H1 (cell line): ENCODE data around the gene FADS6. TPM values are rescaled to one million over a fixed set of nuclear protein-coding genes. Genes with fewer than 3 reads are reported as not detected.

ENCODE experiments used
- CTCF ChIA-PET: fragments of 300-600 bp; sonication (Branson Sonifier 250); formaldehyde crosslinking; loops from one replicate; lab custom pipeline; 2021; ENCODE audit not compliant: partially characterized antibody; lab: Charles Lee
- POLR2A ChIA-PET: fragments of 300-600 bp; sonication (Branson Sonifier 250); formaldehyde crosslinking; loops from one replicate; lab custom pipeline; 2021; ENCODE audit warnings: inconsistent platforms; ENCODE audit not compliant: partially characterized antibody; lab: Charles Lee
- DNase-seq, 2 experiments: peaks; one replicate each; pipeline versions ENCODE4 v3.0.0 to v3.0.0-alpha.2; 2010 to 2022; ENCODE audit warnings: low spot score in 2 of 2, low read depth in 1 of 2, mixed read lengths in 1 of 2
- FAIRE-seq: peaks from 2 replicates; lab custom pipeline; 2011; peaks lifted over from hg19 to GRCh38; lab: Jason Lieb, UNC
- H2AFZ ChIP-seq: 2 replicates; pipeline ENCODE4 v1.8.1; 2012; ENCODE audit warnings: low read length, inconsistent platforms
- H2AK5ac ChIP-seq: 2 replicates; pipeline ENCODE4 v1.6.1; 2013; ENCODE audit warnings: low read depth, low read length
- H2BK120ac ChIP-seq: replicated peaks from 2 replicates; pipeline ENCODE3; 2013; ENCODE audit warnings: low read depth, low read length, inconsistent platforms
- H2BK12ac ChIP-seq: 2 replicates; pipeline ENCODE4 v1.6.1; 2013; ENCODE audit warnings: low read depth, low read length
- H2BK15ac ChIP-seq: 2 replicates; pipeline ENCODE4 v1.6.1; 2013; ENCODE audit warnings: low read length
- H2BK20ac ChIP-seq: 2 replicates; pipeline ENCODE4 v1.6.1; 2013; ENCODE audit warnings: low read length
- H2BK5ac ChIP-seq: 2 replicates; pipeline ENCODE4 v1.6.1; 2013; ENCODE audit warnings: low read depth, low read length
- H3K14ac ChIP-seq: 2 replicates; pipeline ENCODE4 v1.6.1; 2013; ENCODE audit warnings: inconsistent platforms; ENCODE audit not compliant: insufficient read length
- H3K18ac ChIP-seq: 2 replicates; pipeline ENCODE4 v1.6.1; 2013; ENCODE audit warnings: low read length; ENCODE audit errors: extremely low read depth
- H3K23ac ChIP-seq: 2 replicates; pipeline ENCODE4 v1.6.1; 2013; ENCODE audit warnings: inconsistent platforms; ENCODE audit not compliant: insufficient read length
- H3K23me2 ChIP-seq: 2 replicates; pipeline ENCODE4 v1.6.1; 2013; ENCODE audit warnings: low read depth, low read length
- H3K27ac ChIP-seq: 2 replicates; pipeline ENCODE4 v1.6.1; 2011; ENCODE audit warnings: low read depth, low read length, inconsistent platforms
- H3K27me3 ChIP-seq, 4 experiments: replicated peaks in 1 of 4; 1 replicate in 1 of 4; 2 replicates in 3 of 4; pipeline versions ENCODE4 v1.6.1 to v1.8.1; 2011 to 2013; ENCODE audit warnings: low read length in 3 of 4, mild to moderate bottlenecking in 3 of 4, inconsistent platforms in 2 of 4, mixed read lengths in 2 of 4, moderate library complexity in 1 of 4; ENCODE audit not compliant: control insufficient read depth in 3 of 4, insufficient read depth in 3 of 4; ENCODE audit errors: extremely low read depth in 1 of 4
- H3K36me3 ChIP-seq, 4 experiments: 2 replicates each; pipeline versions ENCODE4 v1.6.1 to v1.8.1; 2011 to 2013; ENCODE audit warnings: mild to moderate bottlenecking in 4 of 4, low read length in 3 of 4, moderate library complexity in 2 of 4, control low read depth in 1 of 4, inconsistent platforms in 1 of 4; ENCODE audit not compliant: insufficient read depth in 4 of 4, control insufficient read depth in 2 of 4
- H3K4ac ChIP-seq: replicated peaks from 2 replicates; pipeline ENCODE3; 2013; ENCODE audit warnings: low read length, low read depth, mixed read lengths, inconsistent platforms; ENCODE audit not compliant: insufficient read length
- H3K4me1 ChIP-seq, 4 experiments: replicated peaks in 1 of 4; 1 replicate in 1 of 4; 2 replicates in 3 of 4; pipeline versions ENCODE4 v1.6.1 to v1.8.1; 2011 to 2013; ENCODE audit warnings: low read length in 3 of 4, inconsistent platforms in 2 of 4, mixed read lengths in 1 of 4; ENCODE audit not compliant: insufficient read depth in 4 of 4, control insufficient read depth in 3 of 4
- H3K4me2 ChIP-seq, 2 experiments: 2 replicates each; pipeline versions ENCODE4 v1.6.1 to v1.8.1; 2011 to 2013; ENCODE audit warnings: low read depth in 2 of 2, low read length in 2 of 2, control low read depth in 1 of 2, inconsistent platforms in 1 of 2, mild to moderate bottlenecking in 1 of 2; ENCODE audit not compliant: insufficient read depth in 1 of 2
- H3K4me3 ChIP-seq, 4 experiments: fragments of 200-600, 300-600 bp in 1 of 4; sonication (generic), shearing (Covaris generic), sonication (Bioruptor Twin) in 1 of 4; 2 replicates each; pipeline versions ENCODE4 v1.5.1 to v1.8.1; 2011 to 2016; ENCODE audit warnings: low read length in 4 of 4, low read depth in 3 of 4, control low read depth in 2 of 4, inconsistent platforms in 2 of 4, mild to moderate bottlenecking in 2 of 4, mixed read lengths in 1 of 4, moderate library complexity in 1 of 4; ENCODE audit not compliant: insufficient read depth in 2 of 4; ENCODE audit errors: extremely low read depth in 1 of 4
- H3K56ac ChIP-seq: replicated peaks from 2 replicates; pipeline ENCODE3; 2013; ENCODE audit warnings: low read depth, mild to moderate bottlenecking, mixed read lengths, low read length, inconsistent platforms; ENCODE audit not compliant: insufficient read length
- H3K79me1 ChIP-seq: 2 replicates; pipeline ENCODE4 v1.6.1; 2013; ENCODE audit warnings: low read depth, low read length, control low read depth
- H3K79me2 ChIP-seq, 2 experiments: 2 replicates each; pipeline versions ENCODE4 v1.6.1 to v1.8.1; 2012 to 2013; ENCODE audit warnings: low read length in 2 of 2, mild to moderate bottlenecking in 2 of 2, inconsistent platforms in 1 of 2; ENCODE audit not compliant: insufficient read depth in 2 of 2, control insufficient read depth in 1 of 2
- H3K9ac ChIP-seq, 4 experiments: replicated peaks in 1 of 4; 1 replicate in 1 of 4; 2 replicates in 3 of 4; pipeline versions ENCODE4 v1.6.1 to v1.8.1; 2011 to 2013; ENCODE audit warnings: low read depth in 3 of 4, low read length in 3 of 4, control low read depth in 2 of 4, mild to moderate bottlenecking in 2 of 4, moderate library complexity in 2 of 4, inconsistent platforms in 1 of 4; ENCODE audit errors: extremely low read depth in 1 of 4
- H3K9me3 ChIP-seq, 2 experiments: 2 replicates each; pipeline versions ENCODE4 v1.6.1 to v1.8.1; 2012 to 2013; ENCODE audit warnings: mild to moderate bottlenecking in 2 of 2, moderate library complexity in 2 of 2, control low read depth in 1 of 2, inconsistent platforms in 1 of 2, low read depth in 1 of 2, low read length in 1 of 2, mixed read lengths in 1 of 2; ENCODE audit not compliant: insufficient read depth in 2 of 2
- H4K20me1 ChIP-seq, 2 experiments: replicated peaks in 1 of 2; 2 replicates each; pipeline versions ENCODE3 to v1.8.1; 2011 to 2013; ENCODE audit warnings: inconsistent platforms in 2 of 2, low read length in 2 of 2, mild to moderate bottlenecking in 1 of 2; ENCODE audit not compliant: insufficient read depth in 2 of 2, control insufficient read depth in 1 of 2
- H4K5ac ChIP-seq: 2 replicates; pipeline ENCODE4 v1.6.1; 2013; ENCODE audit warnings: low read length, low read depth, mixed read lengths, inconsistent platforms; ENCODE audit not compliant: insufficient read length
- H4K8ac ChIP-seq: 2 replicates; pipeline ENCODE4 v1.8.0; 2013; ENCODE audit warnings: mild to moderate bottlenecking, moderate library complexity, low read length, inconsistent platforms; ENCODE audit not compliant: insufficient read depth; ENCODE audit errors: extremely low read depth
- H4K91ac ChIP-seq: replicated peaks from 2 replicates; pipeline ENCODE3; 2013; ENCODE audit warnings: low read length, mixed read lengths, inconsistent platforms; ENCODE audit not compliant: insufficient read length
- ASH2L ChIP-seq: fragments of 200-600, 300-600 bp; sonication (generic); IDR thresholded peaks from one replicate; pipeline ENCODE4 v1.7.1; 2017; ENCODE audit warnings: low read length
- CHD2 ChIP-seq: IDR thresholded peaks from 2 replicates; pipeline ENCODE4 v1.6.1; 2012; ENCODE audit warnings: low read length, improper control_type of control experiment
- HDAC6 ChIP-seq: IDR thresholded peaks from one replicate; pipeline ENCODE4 v1.7.1; 2012; ENCODE audit warnings: low read depth, mild to moderate bottlenecking, inconsistent platforms, low read length, moderate library complexity
- WGBS, 2 experiments: shearing (Covaris generic) in 1 of 2; methylation state at CpG; one replicate each; pipeline versions ENCODE4 v1.1.6 to v1.1.7; 2013 to 2015; ENCODE audit warnings: low lambda C conversion rate in 2 of 2, mixed read lengths in 2 of 2, inconsistent platforms in 1 of 2, low coverage in 1 of 2, missing lambda C conversion rate in 1 of 2; ENCODE audit not compliant: insufficient replicate concordance in 2 of 2, insufficient coverage in 1 of 2, insufficient read length in 1 of 2; ENCODE audit errors: extremely low coverage in 1 of 2, missing lambda C conversion rate in 1 of 2; 5-methylcytosine and 5-hydroxymethylcytosine counted together
- polyA plus RNA-seq, 7 experiments: library from polyadenylated mRNA; depleted of rRNA in 3 of 7; stranded (reverse) in 5 of 7; unstranded in 2 of 7; fragments of >200 nt in 5 of 7; fragments of 200-250 nt in 2 of 7; gene quantifications; 1 replicate in 5 of 7; 2 replicates in 1 of 7; 4 replicates in 1 of 7; pipeline versions ENCODE4 v1.2.1 to v1.2.3, GENCODE V29; 2011 to 2013; ENCODE audit warnings: missing spikeins in 2 of 7, mixed read lengths in 2 of 7
- total RNA-seq: library from RNA; stranded (reverse); fragmentation: NEBNext Ultra II Directional; extraction: Animal tissue kit (Norgen Biotek cat#: 25700); gene quantifications from 2 replicates; pipeline ENCODE4 v1.2.1, GENCODE V29; 2021

FADS6 gene
- total and polyA plus RNA-seq, 2 of the 8 experiments (the other 6 are each of a cell fraction or from before 2014, with no cell fraction given): 0.56 to 2.5 TPM

DNA sequence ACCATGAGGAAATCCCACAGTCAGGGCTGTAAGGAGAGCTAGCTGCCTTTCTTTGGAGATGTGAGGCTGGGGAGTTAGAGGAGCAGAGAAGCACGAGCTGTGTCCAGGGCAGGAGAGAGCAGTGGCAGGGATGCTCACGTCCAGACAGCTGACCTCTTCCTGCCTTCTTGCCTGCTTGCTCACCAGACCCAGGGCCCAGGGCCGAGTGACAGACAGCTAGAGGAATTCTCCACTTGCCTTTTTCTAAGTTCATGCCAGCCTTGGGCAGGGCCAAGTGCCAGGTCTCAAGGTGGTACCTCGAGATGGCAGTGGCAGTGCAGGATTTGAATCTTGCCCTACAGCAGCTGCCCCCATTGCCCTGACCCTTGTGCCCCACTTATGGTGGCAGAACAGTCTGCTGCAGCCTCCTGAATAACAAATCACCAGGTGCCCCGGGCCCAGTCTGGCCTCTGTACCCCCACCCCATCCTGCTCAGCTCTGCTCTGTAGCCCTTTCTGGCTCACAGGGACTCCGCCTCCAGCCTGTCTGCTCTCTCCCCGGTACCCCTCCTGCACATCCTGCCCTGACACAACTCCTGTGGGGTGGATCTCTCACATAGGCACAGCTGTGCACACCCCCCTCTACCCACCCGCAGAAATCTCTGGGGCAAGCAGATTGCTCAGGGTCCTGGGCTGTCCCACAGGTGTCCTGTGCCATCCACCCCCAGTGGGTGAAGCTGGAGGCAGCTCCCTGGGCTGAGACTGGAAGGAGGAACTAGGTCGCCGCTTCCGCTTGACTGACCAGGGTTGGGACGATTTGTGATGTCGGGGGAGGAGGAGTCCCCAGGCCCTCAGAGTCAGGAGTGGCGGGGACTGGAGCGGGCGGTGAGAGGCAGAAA, 59.7 kb downstream of the FADS6 start:
- Histone ChIP-seq H2BK12ac (no peak overlapping the region), H4K5ac (no peak overlapping the region), H3K4ac (no peak overlapping the region), H3K27me3 (peaks cover 0 to 2% (median 2%) of the 10 kb centered on the region in 4 experiments; a peak in 2 of 7 replicates), H3K23ac (no peak overlapping the region), H4K20me1 (peaks cover 3 to 17% of the 10 kb centered on the region in 2 experiments), H3K4me2 (no peak overlapping the region), H2BK20ac (no peak overlapping the region), H3K27ac (no peak overlapping the region), H3K9me3 (no peaks in the 10 kb centered on the region), H3K4me3 (no peak overlapping the region), H3K18ac (no peak overlapping the region), H3K9ac (no peak overlapping the region), H2BK15ac (no peak overlapping the region), H3K4me1 (no peaks in the 10 kb centered on the region; a peak in 1 of 7 replicates), H4K8ac (no peak overlapping the region; the same call in 1 of the 2 replicates), H3K56ac (no peak overlapping the region), H3K79me2 (no peaks in the 10 kb centered on the region), H3K14ac (no peak overlapping the region), H3K23me2 (no peaks in the 10 kb centered on the region), H3K36me3 (peaks cover 0 to 5% (median 1%) of the 10 kb centered on the region in 4 experiments; a peak in 1 of 8 replicates), H2AFZ (no peak overlapping the region), H2BK5ac (no peak overlapping the region), H2AK5ac (no peak overlapping the region), H3K79me1 (no peaks in the 10 kb centered on the region), H2BK120ac (no peak overlapping the region), H4K91ac (no peak overlapping the region)
- ChIA-PET CTCF (interaction anchor here (0.6 to 99.6 kb wide), 3 partner anchors 10 to 646 kb away, joined by 4 to 2981 read pairs (median 2981); partner anchors contain the start of genes FDXR, GRIN2C and NAT9), POLR2A (interaction anchor here (1.1 kb wide), 1 partner anchor 26 kb away, joined by 5 read pairs; no protein-coding TSS in a partner anchor)
- FAIRE-seq (no peak), DNase-seq (no peak)
- no peak for TF ChIP-seq ASH2L
- no peak for TF ChIP-seq CHD2
- TF ChIP-seq HDAC6: no peak
- WGBS, 2 experiments: 85% methylated on average over 13 of the region's 16 CpGs; no CpG with 5 or more reads in 1 of the 2 experiments
